Inflammatory macrophage (primary cell): Measurements from ENCODE around the gene TRANK1.
A peak's percentile ranks its signal among the peaks of the same experiment; 100 is the strongest.

ENCODE experiments used
- DNase-seq, 2 donors: peaks; one replicate each; pipeline ENCODE4 v3.0.0-alpha.2; 2020 to 2022

Gene TRANK1

DNA sequence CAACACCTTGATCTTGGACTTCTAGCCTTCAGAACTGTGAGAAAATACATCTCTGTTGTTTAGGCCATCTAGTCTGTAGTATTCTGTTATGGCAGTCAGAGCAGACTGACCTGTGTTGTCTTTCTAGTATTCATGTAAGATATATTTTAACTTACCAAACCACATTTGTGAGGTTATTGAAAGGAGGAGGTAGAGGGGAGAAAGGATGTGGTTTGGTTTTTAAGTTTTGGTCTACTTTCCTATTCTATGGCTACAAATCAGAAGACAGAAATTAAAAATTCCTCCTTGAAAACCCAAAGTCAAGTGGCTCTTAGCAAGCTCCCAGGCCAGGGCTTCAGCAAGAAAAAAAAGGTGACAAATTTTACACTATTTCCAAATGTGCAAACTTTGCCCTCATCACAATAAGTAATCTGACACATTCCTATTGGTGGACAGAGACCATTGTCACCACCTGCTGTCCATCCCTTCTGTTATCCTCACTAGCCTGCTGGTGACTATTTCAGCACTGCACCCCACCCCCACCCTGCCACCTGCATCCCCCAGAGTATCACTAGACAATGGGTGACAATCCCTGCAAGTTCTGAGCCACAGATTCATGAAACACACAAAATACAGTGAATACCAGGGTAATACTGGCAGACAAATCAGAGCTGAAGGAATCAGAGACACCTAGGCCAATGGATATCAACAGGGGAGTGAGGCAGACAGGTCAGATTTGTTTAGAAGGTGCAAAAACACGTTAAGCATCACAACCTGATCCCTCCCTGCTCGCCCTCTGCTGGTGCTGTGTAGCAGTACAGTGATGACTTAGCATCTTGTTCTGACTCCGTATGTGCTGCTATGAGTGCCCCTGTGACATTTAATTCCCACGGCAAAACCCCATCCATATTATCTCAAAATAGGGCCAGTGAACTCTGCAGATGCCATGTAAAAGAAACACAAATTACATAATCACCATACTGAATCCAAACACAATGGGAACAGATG is 101.5 kb downstream of the TRANK1 start:
- DNase-seq = peak; percentile 13 to 47

DNA sequence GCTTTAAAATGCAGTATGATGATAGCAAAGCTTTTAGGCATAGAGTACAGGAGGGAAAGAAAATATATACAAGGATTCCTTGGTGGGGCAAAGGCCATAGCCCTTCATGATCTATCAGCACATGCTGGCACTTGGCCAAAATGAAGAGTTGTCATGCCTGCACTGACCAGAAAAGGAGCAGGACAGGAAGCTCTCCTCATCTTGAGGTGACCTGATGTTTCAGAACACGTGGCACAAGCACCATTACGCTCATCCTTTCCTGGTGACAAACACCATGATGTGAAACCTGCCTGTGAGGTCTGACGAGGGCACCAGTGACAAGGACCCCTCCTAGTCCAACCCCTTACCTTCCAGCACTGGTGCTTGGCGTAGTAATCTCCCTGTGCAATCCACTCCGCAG is 102.6 kb downstream of the TRANK1 start:
- DNase-seq = no peak

GRCh38 chr3:36840453-36840921 is 104.4 kb downstream of the TRANK1 start:
- no peak for DNase-seq

DNA sequence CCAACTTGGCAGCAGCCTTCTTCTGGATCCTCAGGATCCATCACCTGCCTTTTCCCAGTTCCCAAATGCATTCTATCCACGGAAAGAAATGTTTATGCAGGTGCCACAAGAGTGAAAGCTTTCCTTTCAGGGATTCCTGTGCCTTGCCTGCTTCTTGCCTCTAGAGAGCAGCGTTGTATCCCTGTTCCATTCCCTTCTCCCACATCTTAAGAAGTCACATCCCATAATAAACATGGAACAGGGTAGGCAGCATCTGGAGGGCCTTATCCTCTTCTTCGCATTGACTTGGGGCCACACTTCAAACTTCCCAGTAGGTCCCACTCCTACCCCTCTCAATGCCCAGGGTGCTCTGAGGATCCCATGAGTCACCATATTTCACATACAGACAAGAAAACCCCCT is 107.8 kb downstream of the TRANK1 start:
- no peak for DNase-seq

DNA sequence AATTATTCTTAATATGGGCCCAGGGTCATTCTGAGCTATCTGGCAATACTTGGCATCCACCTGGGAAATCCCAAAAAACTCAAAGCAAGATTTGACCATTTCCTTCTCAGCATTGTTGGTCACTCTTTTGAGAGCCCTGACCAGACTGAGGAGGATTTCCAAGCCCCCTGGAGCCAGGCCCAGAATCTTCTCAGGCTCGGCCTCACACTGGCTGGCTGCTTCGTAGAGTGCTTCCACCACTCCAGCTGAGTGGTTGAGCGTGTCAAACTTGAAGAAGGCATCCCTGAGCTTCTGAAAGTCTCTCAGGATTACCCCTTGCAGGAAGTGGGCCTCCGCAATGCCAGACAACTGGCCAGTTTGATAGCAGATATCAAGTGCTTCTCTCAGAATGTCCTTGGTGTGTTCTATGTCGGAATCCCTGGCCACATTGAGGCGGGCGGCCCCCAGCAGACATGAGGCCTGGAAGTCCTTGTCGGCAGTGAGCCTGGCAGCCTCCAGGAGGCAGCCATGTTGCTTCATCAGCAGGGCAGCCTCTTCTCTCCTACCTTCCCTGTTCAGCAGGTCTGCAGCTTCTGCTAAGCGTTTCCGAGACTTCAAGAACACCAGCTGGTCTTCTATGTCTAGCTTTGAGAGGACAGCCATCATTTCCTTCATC is 111.6 kb downstream of the TRANK1 start:
- no peak for DNase-seq

DNA sequence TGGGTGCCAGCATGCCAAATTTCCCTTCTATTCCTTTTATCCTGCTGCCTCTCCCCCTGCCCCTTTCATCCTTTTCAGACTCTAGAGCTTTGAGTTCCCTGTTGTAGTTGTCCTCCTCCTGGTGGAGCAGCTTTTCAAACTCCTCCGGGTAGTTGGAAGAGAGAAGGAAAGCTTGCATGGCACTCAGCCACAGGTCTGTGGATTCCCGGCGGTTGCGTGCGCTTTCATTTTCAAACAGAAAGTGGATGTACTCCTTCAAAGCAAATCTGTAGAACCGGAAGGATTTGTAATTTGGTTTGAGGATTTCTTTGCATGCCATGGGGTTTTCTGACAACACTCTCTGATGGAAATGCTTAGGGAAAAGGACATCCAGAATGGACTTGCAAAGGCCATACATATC is 112.4 kb downstream of the TRANK1 start:
- no peak for DNase-seq

GRCh38 chr3:36827133-36827532 is 117.7 kb downstream of the TRANK1 start:
- DNase-seq = no peak

- DNase-seq = no peak
Measured at GRCh38 chr3:36826240-36826639, 118.6 kb downstream of the TRANK1 start.

GRCh38 chr3:36824443-36824842 is 120.4 kb downstream of the TRANK1 start:
- no peak for DNase-seq

GRCh38 chr3:36823806-36824205 is 121.0 kb downstream of the TRANK1 start:
- DNase-seq = no peak

GRCh38 chr3:36820083-36820482 is 124.8 kb downstream of the TRANK1 start:
- DNase-seq = no peak

GRCh38 chr3:36817806-36818533 is 126.9 kb downstream of the TRANK1 start:
- DNase-seq = no peak

GRCh38 chr3:36815375-36815774 is 129.5 kb downstream of the TRANK1 start:
- no peak for DNase-seq

- DNase-seq = no peak
Measured at GRCh38 chr3:36814776-36815175, 130.1 kb downstream of the TRANK1 start.

DNA sequence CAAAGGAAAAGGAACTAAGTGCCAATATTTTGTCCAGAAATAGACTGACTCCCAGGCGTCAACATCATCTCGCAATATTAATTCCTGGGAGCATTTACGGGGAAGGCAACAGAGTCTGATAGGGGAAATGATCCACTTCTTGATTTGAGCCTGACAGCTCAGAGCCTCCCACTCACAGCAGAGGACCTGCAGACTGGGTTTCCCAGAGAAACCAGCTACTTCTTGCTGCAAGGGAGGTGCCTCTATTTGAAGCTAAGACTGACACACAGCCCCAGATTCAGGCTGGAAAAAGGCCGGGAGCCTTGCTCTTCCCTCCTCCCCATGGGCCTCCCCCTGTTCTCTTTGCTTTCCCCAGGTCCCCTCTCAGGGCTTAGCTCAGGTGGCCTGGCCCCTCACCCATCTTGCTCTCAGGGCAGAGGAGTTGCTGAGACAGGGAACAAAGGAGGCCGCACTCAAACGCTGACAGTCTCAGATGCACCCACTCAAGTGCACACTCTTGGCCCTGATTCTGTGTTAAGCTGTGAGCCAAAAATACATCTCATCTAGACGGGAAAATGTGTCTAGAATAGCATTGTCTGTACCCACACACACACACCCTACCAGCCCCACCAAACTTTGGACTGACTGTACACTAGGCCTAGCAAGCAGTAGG is 130.7 kb downstream of the TRANK1 start:
- DNase-seq = peak; percentile 32 to 79

GRCh38 chr3:36813305-36813704 is 131.5 kb downstream of the TRANK1 start:
- DNase-seq = no peak

GRCh38 chr3:36812240-36812639 is 132.6 kb downstream of the TRANK1 start:
- DNase-seq = no peak

DNA sequence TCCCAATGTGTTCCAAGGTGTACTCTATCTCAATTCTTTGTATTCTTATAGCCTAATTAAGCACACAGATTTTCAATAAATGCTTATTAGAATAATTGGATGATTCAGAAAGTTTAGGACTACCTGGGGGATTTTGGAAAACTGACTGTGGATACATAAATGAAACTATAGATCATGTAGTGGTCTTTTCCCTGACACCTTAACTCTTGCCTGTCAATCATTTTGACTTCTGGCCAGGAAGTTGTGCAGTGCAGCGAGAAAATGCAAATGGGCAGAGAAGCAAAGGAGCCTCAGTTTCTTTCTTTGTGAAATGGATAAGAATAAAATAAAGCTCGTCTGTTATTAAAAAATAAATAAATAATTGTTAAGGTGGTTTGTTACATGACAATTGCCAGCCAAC is 133.1 kb downstream of the TRANK1 start:
- no peak for DNase-seq

DNA sequence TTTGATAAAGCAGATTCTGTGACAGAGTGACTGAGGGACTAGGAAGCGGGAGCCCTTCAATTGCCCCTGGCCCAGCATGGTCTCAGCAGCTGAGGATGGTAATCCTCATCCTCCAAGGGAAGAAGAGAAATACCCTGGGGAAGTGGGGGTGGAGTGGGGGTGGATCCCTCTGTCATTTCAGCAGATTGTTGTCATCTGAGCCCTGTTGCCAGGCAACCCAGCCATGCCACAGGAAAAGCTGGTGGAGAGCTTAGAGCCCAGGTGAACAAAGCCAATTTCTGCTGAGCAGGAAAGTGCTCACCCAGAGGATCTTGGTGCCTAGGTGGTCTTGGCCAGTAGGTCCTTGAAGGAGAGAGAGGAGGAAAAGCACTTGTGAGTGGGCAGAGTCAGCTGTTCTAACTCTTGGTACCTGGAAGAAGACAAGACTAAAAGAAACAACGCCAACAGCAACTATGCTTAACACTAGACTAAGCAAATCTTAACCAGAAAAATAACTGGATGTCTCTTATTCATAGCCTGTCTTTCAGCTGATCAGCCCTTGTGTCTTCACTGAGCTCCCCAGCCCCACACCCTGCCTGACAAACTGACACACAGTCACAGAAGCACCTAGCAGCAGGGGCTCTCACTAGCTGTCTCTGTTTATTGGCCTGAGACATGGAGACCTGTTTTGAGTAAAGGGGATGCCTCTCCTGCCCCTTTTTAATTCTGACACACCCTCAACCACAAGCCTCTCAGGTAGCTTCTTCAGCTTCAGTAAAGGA is 140.4 kb downstream of the TRANK1 start:
- DNase-seq = peak in 1 of 2 donors; percentile 68

GRCh38 chr3:36803091-36803791 is 141.6 kb downstream of the TRANK1 start:
- no peak for DNase-seq

GRCh38 chr3:36800533-36801116 is 144.2 kb downstream of the TRANK1 start:
- DNase-seq = no peak
